ENCODE data around the gene C1QTNF6.

DNA sequence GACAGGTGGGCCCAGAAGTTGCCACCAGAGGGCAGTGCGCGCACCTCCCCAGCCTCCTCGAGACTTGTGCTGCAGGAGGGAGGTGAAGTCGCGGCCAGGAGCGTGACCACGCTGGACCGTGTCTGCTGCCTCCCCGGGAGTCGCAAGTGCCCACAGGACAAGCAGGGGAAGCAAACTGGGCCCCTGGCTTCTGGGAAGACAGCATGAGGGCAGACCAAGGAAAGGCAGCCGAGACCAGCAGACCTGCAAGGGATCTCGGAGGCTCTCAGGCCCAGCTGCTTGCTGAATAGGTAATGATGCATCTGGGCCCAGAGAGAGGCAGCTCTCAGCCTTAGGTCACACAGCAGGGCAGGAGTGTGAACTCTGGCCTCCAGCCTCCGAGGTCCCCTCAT lies 21.4 kb downstream of the C1QTNF6 start:
- TF ChIP-seq POLR2AphosphoS5 (IDR thresholded peaks at IDR 0.05) (peak; percentile 59 to 85), EP300 (IDR thresholded peaks at IDR 0.05) (no peak)
- TF ChIP-seq, protein P1, sequence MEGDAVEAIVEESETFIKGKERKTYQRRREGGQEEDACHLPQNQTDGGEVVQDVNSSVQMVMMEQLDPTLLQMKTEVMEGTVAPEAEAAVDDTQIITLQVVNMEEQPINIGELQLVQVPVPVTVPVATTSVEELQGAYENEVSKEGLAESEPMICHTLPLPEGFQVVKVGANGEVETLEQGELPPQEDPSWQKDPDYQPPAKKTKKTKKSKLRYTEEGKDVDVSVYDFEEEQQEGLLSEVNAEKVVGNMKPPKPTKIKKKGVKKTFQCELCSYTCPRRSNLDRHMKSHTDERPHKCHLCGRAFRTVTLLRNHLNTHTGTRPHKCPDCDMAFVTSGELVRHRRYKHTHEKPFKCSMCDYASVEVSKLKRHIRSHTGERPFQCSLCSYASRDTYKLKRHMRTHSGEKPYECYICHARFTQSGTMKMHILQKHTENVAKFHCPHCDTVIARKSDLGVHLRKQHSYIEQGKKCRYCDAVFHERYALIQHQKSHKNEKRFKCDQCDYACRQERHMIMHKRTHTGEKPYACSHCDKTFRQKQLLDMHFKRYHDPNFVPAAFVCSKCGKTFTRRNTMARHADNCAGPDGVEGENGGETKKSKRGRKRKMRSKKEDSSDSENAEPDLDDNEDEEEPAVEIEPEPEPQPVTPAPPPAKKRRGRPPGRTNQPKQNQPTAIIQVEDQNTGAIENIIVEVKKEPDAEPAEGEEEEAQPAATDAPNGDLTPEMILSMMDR (IDR thresholded peaks at IDR 0.05), result peak; percentile 91 to 94 (median 94)
